Trophoblast cell (in vitro differentiated cells and primary cell): Measurements from ENCODE around the gene TCF12.

ENCODE experiments used
- DNase-seq, 2 donors: peaks; one replicate each; pipeline ENCODE4 v3.0.0-alpha.2; 2016
- H2AFZ ChIP-seq: 2 replicates; pipeline ENCODE4 v1.6.1; 2013; ENCODE audit warnings: low read length, moderate library complexity, mild to moderate bottlenecking; ENCODE audit not compliant: insufficient read depth, poor library complexity
- H2AK5ac ChIP-seq: 2 replicates; pipeline ENCODE4 v1.6.1; 2013; ENCODE audit warnings: mild to moderate bottlenecking, low read length
- H2BK120ac ChIP-seq: 2 replicates; pipeline ENCODE4 v1.6.1; 2013; ENCODE audit warnings: low read length, mild to moderate bottlenecking, moderate library complexity; ENCODE audit not compliant: insufficient read depth, poor library complexity
- H2BK12ac ChIP-seq: 2 replicates; pipeline ENCODE4 v1.6.1; 2013; ENCODE audit warnings: mild to moderate bottlenecking, low read length, moderate library complexity
- H2BK5ac ChIP-seq: 2 replicates; pipeline ENCODE4 v1.6.1; 2013; ENCODE audit warnings: low read length, low read depth, moderate library complexity, mild to moderate bottlenecking; ENCODE audit not compliant: poor library complexity
- H3K14ac ChIP-seq: 2 replicates; pipeline ENCODE4 v1.6.1; 2013; ENCODE audit warnings: mild to moderate bottlenecking, low read length
- H3K18ac ChIP-seq: 2 replicates; pipeline ENCODE4 v1.6.1; 2013; ENCODE audit warnings: mild to moderate bottlenecking, low read length
- H3K23ac ChIP-seq: 2 replicates; pipeline ENCODE4 v1.6.1; 2013; ENCODE audit warnings: low read length
- H3K27ac ChIP-seq: 2 replicates; pipeline ENCODE4 v1.5.1; 2013; ENCODE audit warnings: low read depth, mild to moderate bottlenecking, inconsistent platforms, low read length, moderate library complexity
- H3K27me3 ChIP-seq: 2 replicates; pipeline ENCODE4 v1.6.1; 2013; ENCODE audit warnings: inconsistent platforms, mild to moderate bottlenecking, low read length, moderate library complexity; ENCODE audit not compliant: insufficient read depth
- H3K36me3 ChIP-seq, 2 experiments: 1 replicate in 1 of 2; 2 replicates in 1 of 2; pipeline ENCODE4 v1.6.1; 2013; ENCODE audit warnings: low read length in 2 of 2, mild to moderate bottlenecking in 2 of 2, moderate library complexity in 1 of 2; ENCODE audit not compliant: insufficient read depth in 2 of 2, control insufficient read depth in 1 of 2
- H3K4ac ChIP-seq: 2 replicates; pipeline ENCODE4 v1.6.1; 2013; ENCODE audit warnings: low read depth, mild to moderate bottlenecking, low read length, moderate library complexity
- H3K4me1 ChIP-seq, 2 experiments: 1 replicate in 1 of 2; 2 replicates in 1 of 2; pipeline ENCODE4 v1.6.1; 2013; ENCODE audit warnings: low read length in 2 of 2, mild to moderate bottlenecking in 2 of 2, moderate library complexity in 1 of 2; ENCODE audit not compliant: insufficient read depth in 2 of 2, control insufficient read depth in 1 of 2
- H3K4me2 ChIP-seq: 2 replicates; pipeline ENCODE4 v1.6.1; 2013; ENCODE audit warnings: inconsistent platforms, mild to moderate bottlenecking, low read length, moderate library complexity
- H3K4me3 ChIP-seq: 2 replicates; pipeline ENCODE4 v1.5.1; 2013; ENCODE audit warnings: mild to moderate bottlenecking, low read depth, low read length, inconsistent platforms
- H3K79me1 ChIP-seq: one replicate; pipeline ENCODE4 v1.6.1; 2013; ENCODE audit warnings: low read length
- H3K79me2 ChIP-seq: 2 replicates; pipeline ENCODE4 v1.6.1; 2013; ENCODE audit warnings: low read length, mild to moderate bottlenecking; ENCODE audit not compliant: control insufficient read depth, insufficient read depth, poor library complexity
- H3K9ac ChIP-seq: 2 replicates; pipeline ENCODE4 v1.6.1; 2013; ENCODE audit warnings: mild to moderate bottlenecking, low read length
- H3K9me3 ChIP-seq: 2 replicates; pipeline ENCODE4 v1.6.1; 2013; ENCODE audit warnings: low read depth, mild to moderate bottlenecking, control low read depth, inconsistent platforms, low read length; ENCODE audit not compliant: insufficient read depth
- H4K12ac ChIP-seq: 2 replicates; pipeline ENCODE4 v1.6.1; 2013; ENCODE audit warnings: low read depth, mild to moderate bottlenecking, low read length, moderate library complexity
- H4K8ac ChIP-seq: 2 replicates; pipeline ENCODE4 v1.6.1; 2013; ENCODE audit warnings: low read depth, mild to moderate bottlenecking, low read length, moderate library complexity
- H4K91ac ChIP-seq: one replicate; pipeline ENCODE4 v1.6.1; 2013; ENCODE audit warnings: low read depth, mild to moderate bottlenecking, low read length, moderate library complexity
- WGBS: extraction: QIAGEN DNeasy Blood & Tissue Kit; methylation state at CpG from one replicate; pipeline ENCODE4 v1.1.7; 2013; ENCODE audit warnings: missing lambda C conversion rate; ENCODE audit not compliant: insufficient read length, insufficient coverage; ENCODE audit errors: extremely low coverage; 5-methylcytosine and 5-hydroxymethylcytosine counted together

Gene TCF12

GRCh38 chr15:57316451-57316850 lies 398.0 kb downstream of the TCF12 start:
- no CpG with 5 or more reads among the region's 4 CpGs for WGBS
- Histone ChIP-seq H3K4me1 (no peaks in the 10 kb centered on the region), H3K27me3 (no peaks in the 10 kb centered on the region), H2BK12ac (no peak overlapping the region), H2BK5ac (no peak overlapping the region), H3K9me3 (peaks cover 2% of the 10 kb centered on the region), H3K79me2 (no peaks in the 10 kb centered on the region), H4K91ac (no peak overlapping the region), H3K4ac (no peak overlapping the region), H3K27ac (no peak overlapping the region), H3K14ac (no peak overlapping the region), H3K4me3 (no peak overlapping the region), H2AFZ (no peak overlapping the region), H2BK120ac (no peak overlapping the region), H3K79me1 (no peaks in the 10 kb centered on the region), H4K8ac (no peak overlapping the region), H4K12ac (no peak overlapping the region), H3K9ac (no peak overlapping the region), H3K36me3 (no peaks in the 10 kb centered on the region), H3K4me2 (no peak overlapping the region), H3K23ac (no peak overlapping the region), H2AK5ac (no peak overlapping the region), H3K18ac (no peak overlapping the region)
- DNase-seq = no peak

GRCh38 chr15:57319226-57319918 lies 400.9 kb downstream of the TCF12 start:
- peaks cover 0 to 3% of the 10 kb centered on the region in 2 experiments for H3K4me1 ChIP-seq
- H3K79me2 ChIP-seq = no peaks in the 10 kb centered on the region
- peaks cover 2% of the 10 kb centered on the region for H3K9me3 ChIP-seq
- H2AFZ ChIP-seq = no peak overlapping the region
- no peak overlapping the region for H3K9ac ChIP-seq
- no peak overlapping the region for H3K14ac ChIP-seq
- H2AK5ac ChIP-seq = no peak overlapping the region
- H4K91ac ChIP-seq = no peak overlapping the region
- no peaks in the 10 kb centered on the region for H3K79me1 ChIP-seq
- H3K18ac ChIP-seq = no peak overlapping the region
- no peak overlapping the region for H2BK5ac ChIP-seq
- H3K4ac ChIP-seq = no peak overlapping the region
- H3K23ac ChIP-seq = no peak overlapping the region
- no CpG with 5 or more reads among the region's 36 CpGs for WGBS
- H2BK12ac ChIP-seq = no peak overlapping the region
- H3K27ac ChIP-seq = no peak overlapping the region
- H3K27me3 ChIP-seq = no peaks in the 10 kb centered on the region
- H4K12ac ChIP-seq = no peak overlapping the region
- H4K8ac ChIP-seq = no peak overlapping the region
- H3K4me3 ChIP-seq = no peak overlapping the region
- DNase-seq = no peak
- H3K4me2 ChIP-seq = no peak overlapping the region
- no peaks in the 10 kb centered on the region for H3K36me3 ChIP-seq
- H2BK120ac ChIP-seq = no peak overlapping the region

- no peak overlapping the region for H2BK120ac ChIP-seq
- no peak overlapping the region for H4K12ac ChIP-seq
- no peak overlapping the region for H2AFZ ChIP-seq
- H3K4me1 ChIP-seq = peaks cover 0 to 3% of the 10 kb centered on the region in 2 experiments
- no peaks in the 10 kb centered on the region for H3K79me1 ChIP-seq
- H4K91ac ChIP-seq = no peak overlapping the region
- no peak overlapping the region for H3K14ac ChIP-seq
- H3K23ac ChIP-seq = no peak overlapping the region
- peaks cover 2% of the 10 kb centered on the region for H3K9me3 ChIP-seq
- no peaks in the 10 kb centered on the region for H3K79me2 ChIP-seq
- H3K4me3 ChIP-seq = peak overlapping the region; percentile 21
- no peak overlapping the region for H3K18ac ChIP-seq
- no peak for DNase-seq
- no peak overlapping the region for H2AK5ac ChIP-seq
- no peak overlapping the region for H3K9ac ChIP-seq
- no peaks in the 10 kb centered on the region for H3K36me3 ChIP-seq
- no peak overlapping the region for H3K4me2 ChIP-seq
- no peak overlapping the region for H3K4ac ChIP-seq
- no peak overlapping the region for H4K8ac ChIP-seq
- no peak overlapping the region for H3K27ac ChIP-seq
- H2BK5ac ChIP-seq = no peak overlapping the region
- H2BK12ac ChIP-seq = no peak overlapping the region
- H3K27me3 ChIP-seq = no peaks in the 10 kb centered on the region
- no CpG with 5 or more reads among the region's 23 CpGs for WGBS
Measured at GRCh38 chr15:57319919-57320560, 401.6 kb downstream of the TCF12 start.

GRCh38 chr15:57320631-57321220 lies 402.3 kb downstream of the TCF12 start:
- WGBS = no CpG with 5 or more reads among the region's 17 CpGs
- Histone ChIP-seq H4K91ac (no peak overlapping the region), H2BK12ac (no peak overlapping the region), H3K27me3 (no peaks in the 10 kb centered on the region), H3K4ac (no peak overlapping the region), H3K9me3 (peaks cover 2% of the 10 kb centered on the region), H3K4me3 (no peak overlapping the region), H3K23ac (no peak overlapping the region), H3K4me1 (peaks cover 0 to 3% of the 10 kb centered on the region in 2 experiments), H3K79me2 (no peaks in the 10 kb centered on the region), H2BK120ac (no peak overlapping the region), H4K8ac (no peak overlapping the region), H3K4me2 (no peak overlapping the region), H3K14ac (no peak overlapping the region), H3K36me3 (no peaks in the 10 kb centered on the region), H2BK5ac (no peak overlapping the region), H3K9ac (no peak overlapping the region), H3K79me1 (no peaks in the 10 kb centered on the region), H2AK5ac (no peak overlapping the region), H3K18ac (no peak overlapping the region), H3K27ac (no peak overlapping the region), H2AFZ (no peak overlapping the region), H4K12ac (no peak overlapping the region)
- peak in 1 of 2 donors; percentile 38 for DNase-seq
